Motor neuron (in vitro differentiated cells): ENCODE measurements around the gene LMO4. TPM values are rescaled to one million over a fixed set of nuclear protein-coding genes. Genes with fewer than 3 reads are reported as not detected.

ENCODE experiments used
- ATAC-seq, 8 experiments: fragments of 200-7000 bp; cut with Tn5 transposase; replicated peaks in 6 of 8; 2 replicates each; pipeline ENCODE4 v1.8.0; 2021; ENCODE audit warnings: mild to moderate bottlenecking in 8 of 8, moderate library complexity in 8 of 8
- H3K27ac ChIP-seq, 2 donors: fragments of 250-450 bp; sonication (Bioruptor Pico); 2 replicates each; pipeline ENCODE4 v1.9.0; 2021; ENCODE audit warnings: antibody characterized with exemption in 2 of 2, mild to moderate bottlenecking in 2 of 2, moderate library complexity in 1 of 2
- H3K4me1 ChIP-seq, 2 donors: fragments of 250-450 bp; sonication (Bioruptor Pico); replicated peaks in 1 of 2; 2 replicates each; pipeline ENCODE4 v1.6.1; 2021; ENCODE audit warnings: antibody characterized with exemption in 2 of 2, mild to moderate bottlenecking in 2 of 2, moderate library complexity in 1 of 2
- H3K4me3 ChIP-seq, 5 donors: fragments of 250-450 bp; sonication (Bioruptor Pico); 2 replicates each; pipeline ENCODE4 v1.9.0; 2021; ENCODE audit warnings: antibody characterized with exemption in 5 of 5, mild to moderate bottlenecking in 5 of 5, moderate library complexity in 4 of 5
- WGBS, 10 experiments: fragments of 450-650 bp; shearing (Covaris generic); methylation state at CpG; one replicate each; pipeline ENCODE4 v1.0.0; 2022; 5-methylcytosine and 5-hydroxymethylcytosine counted together
- in situ Hi-C, 9 experiments: fragments of 400-800 bp; cut with MboI; loops; one replicate each; pipeline ENCODE4 v1.15.0; 2021; ENCODE audit warnings: low sequenced_read_pairs in 9 of 9, low pct_unique_long_range_greater_than_20kb in 2 of 9; ENCODE audit not compliant: unreplicated experiment in 9 of 9
- total RNA-seq, 8 experiments: library from RNA; unstranded; fragments of 300-600 nt; gene quantifications; 2 replicates each; pipeline versions ENCODE4 v1.2.3 to v1.2.4, GENCODE V29; 2022

Gene LMO4
- total RNA-seq, 8 experiments from 2014 or later: 45.9 to 184 (median 65.4) TPM

- in situ Hi-C loops: loop anchor here in 2 of 9 experiments (25.0 kb wide), 1 partner anchor 209 kb away; no protein-coding TSS in a partner anchor
- no peak overlapping the region for H3K27ac ChIP-seq
- no peak overlapping the region for H3K4me3 ChIP-seq
- no peak for ATAC-seq
- WGBS, 10 experiments: 50 to 100% (median 92%) methylated on average over 1 to 8 of the region's 8 CpGs
- H3K4me1 ChIP-seq: peaks cover 5 to 16% of the 10 kb centered on the region in 2 donors
Measured at GRCh38 chr1:87346130-87346814, 17.6 kb downstream of the LMO4 start.

DNA sequence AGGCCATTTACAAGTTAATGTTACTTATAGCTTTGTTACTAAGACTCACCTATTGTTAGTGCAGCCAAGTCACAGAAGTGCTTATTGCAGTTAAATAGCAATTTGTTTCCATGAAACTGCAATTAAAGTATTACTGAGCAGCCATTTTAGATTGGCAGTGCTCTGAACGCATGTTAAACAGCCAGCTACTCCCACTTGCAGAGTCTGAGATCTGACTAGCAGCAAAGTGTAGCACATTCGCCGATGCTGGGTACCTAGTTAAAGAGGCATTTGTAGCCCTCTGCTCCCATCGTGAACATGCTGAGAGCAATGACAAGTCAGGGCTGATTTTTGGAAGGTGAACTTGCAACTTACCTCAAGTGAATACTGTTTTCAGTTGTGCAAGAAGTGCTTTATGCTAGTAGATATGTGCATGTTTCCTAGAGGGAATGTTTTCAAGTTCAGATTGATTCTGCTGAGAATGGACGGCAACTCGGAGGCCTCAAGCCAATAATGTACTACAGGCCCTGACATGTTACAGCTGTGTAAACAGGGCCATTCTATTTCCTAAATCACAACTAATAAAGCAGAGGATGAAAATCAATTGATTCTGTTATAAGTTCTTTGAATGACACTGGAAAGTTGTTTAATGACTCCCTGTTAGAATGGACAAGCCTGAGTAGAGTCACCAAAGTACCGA lies 19.8 kb downstream of the LMO4 start:
- no peak overlapping the region for H3K27ac ChIP-seq
- peaks cover 5 to 11% of the 10 kb centered on the region in 2 donors for H3K4me1 ChIP-seq
- no peak overlapping the region for H3K4me3 ChIP-seq
- WGBS, 10 experiments: 43 to 100% (median 82%) methylated on average over 1 to 7 of the region's 7 CpGs
- in situ Hi-C loops: loop anchor here in 2 of 9 experiments (25.0 kb wide), 1 partner anchor 211 kb away; no protein-coding TSS in a partner anchor
- peak in 5 of 8 experiments; percentile 8 to 34 (median 14) for ATAC-seq

- in situ Hi-C loops: loop anchor here in 2 of 9 experiments (25.0 kb wide), 1 partner anchor 212 kb away; no protein-coding TSS in a partner anchor
- peak in 1 of 8 experiments; percentile 37 for ATAC-seq
- Histone ChIP-seq H3K4me1 (peaks cover 5 to 11% of the 10 kb centered on the region in 2 donors), H3K4me3 (no peak overlapping the region), H3K27ac (no peak overlapping the region)
- 80 to 100% (median 94%) methylated on average over 1 to 2 of the region's 2 CpGs; no CpG with 5 or more reads in 2 of the 10 experiments for WGBS, 10 experiments
Measured at GRCh38 chr1:87349036-87349435, 20.4 kb downstream of the LMO4 start.

GRCh38 chr1:87355894-87356293 lies 27.2 kb downstream of the LMO4 start:
- H3K4me1 ChIP-seq: no peaks in the 10 kb centered on the region
- no peak overlapping the region for H3K27ac ChIP-seq
- H3K4me3 ChIP-seq: no peak overlapping the region
- no peak for ATAC-seq
- in situ Hi-C loops: no loop called here
- WGBS, 10 experiments: 83 to 100% (median 88%) methylated on average over 2 to 3 of the region's 3 CpGs; no CpG with 5 or more reads in 4 of the 10 experiments

GRCh38 chr1:87356591-87356990 lies 27.9 kb downstream of the LMO4 start:
- ATAC-seq: no peak
- in situ Hi-C loops: no loop called here
- H3K4me1 ChIP-seq: no peaks in the 10 kb centered on the region
- H3K4me3 ChIP-seq: no peak overlapping the region
- H3K27ac ChIP-seq: no peak overlapping the region
- WGBS, 10 experiments: 42 to 100% (median 86%) methylated on average over 1 to 5 of the region's 5 CpGs; no CpG with 5 or more reads in 1 of the 10 experiments

DNA sequence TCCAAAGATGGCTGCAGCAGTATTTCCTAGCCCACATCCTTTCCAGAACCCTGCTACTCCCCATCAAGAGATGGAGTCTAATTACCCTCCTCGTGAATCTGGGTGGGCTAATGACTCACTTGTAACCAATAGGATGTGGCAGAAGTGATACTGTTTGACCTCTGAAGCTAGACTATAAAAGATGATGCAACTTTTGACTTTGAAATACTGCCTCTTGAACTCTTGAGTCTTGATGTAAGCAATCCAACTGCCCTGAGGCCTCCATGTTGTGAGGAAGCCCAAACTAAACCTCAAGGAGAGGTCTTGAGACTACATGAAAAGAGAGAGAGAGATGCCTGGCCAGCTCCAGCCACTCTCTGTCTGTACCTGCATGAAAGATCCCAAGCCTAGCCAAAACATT lies 29.5 kb downstream of the LMO4 start:
- in situ Hi-C loops: no loop called here
- H3K4me1 ChIP-seq: no peaks in the 10 kb centered on the region
- WGBS, 10 experiments: 60 to 100% (median 80%) methylated on average over 1 of the region's 1 CpG; no CpG with 5 or more reads in 1 of the 10 experiments
- H3K4me3 ChIP-seq: no peak overlapping the region
- peak in 1 of 8 experiments; percentile 29 for ATAC-seq
- no peak overlapping the region for H3K27ac ChIP-seq

- Histone ChIP-seq H3K27ac (no peak overlapping the region), H3K4me1 (no peaks in the 10 kb centered on the region), H3K4me3 (no peak overlapping the region)
- ATAC-seq: no peak
- in situ Hi-C loops: no loop called here
- WGBS, 10 experiments: 71 to 100% (median 100%) methylated on average over 1 of the region's 1 CpG; no CpG with 5 or more reads in 5 of the 10 experiments
Measured at GRCh38 chr1:87359586-87359985, 30.9 kb downstream of the LMO4 start.

GRCh38 chr1:87362063-87362833 lies 33.6 kb downstream of the LMO4 start:
- H3K27ac ChIP-seq: no peak overlapping the region
- no peak overlapping the region for H3K4me3 ChIP-seq
- in situ Hi-C loops: no loop called here
- no peak for ATAC-seq
- H3K4me1 ChIP-seq: no peaks in the 10 kb centered on the region
- 58 to 100% (median 71%) methylated on average over 1 to 5 of the region's 5 CpGs; no CpG with 5 or more reads in 1 of the 10 experiments for WGBS, 10 experiments

DNA sequence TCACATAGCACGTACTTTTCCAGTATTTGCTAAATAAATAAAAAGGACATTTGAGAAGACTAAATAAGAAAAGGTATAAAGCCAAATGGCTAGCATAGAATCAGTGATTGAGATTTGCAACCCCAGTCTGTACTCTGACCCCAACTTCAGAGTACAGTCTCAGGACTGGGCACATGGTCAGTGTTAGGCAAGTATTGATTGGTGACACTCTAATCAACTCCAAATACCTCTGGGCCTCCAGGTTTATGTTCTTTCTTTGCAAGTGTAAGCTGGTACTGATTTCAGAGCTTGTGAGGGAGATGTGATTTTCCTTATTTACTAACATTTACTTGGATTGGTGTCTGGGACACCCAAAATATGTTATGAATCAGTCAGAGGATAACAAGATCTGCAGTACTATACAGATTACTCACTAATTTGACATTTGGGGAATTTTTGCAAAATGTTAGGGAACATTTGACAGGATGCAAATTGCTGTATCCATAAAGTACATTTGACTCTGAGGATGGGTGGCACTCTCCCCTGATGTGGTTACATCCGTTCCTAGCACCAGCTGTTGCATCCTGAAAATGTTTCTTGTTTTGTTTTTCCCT lies 34.2 kb downstream of the LMO4 start:
- WGBS, 10 experiments: 0 to 100% (median 87%) methylated on average over 1 to 2 of the region's 2 CpGs; no CpG with 5 or more reads in 2 of the 10 experiments
- Histone ChIP-seq H3K4me1 (no peaks in the 10 kb centered on the region), H3K4me3 (no peak overlapping the region), H3K27ac (no peak overlapping the region)
- no peak for ATAC-seq
- in situ Hi-C loops: no loop called here

DNA sequence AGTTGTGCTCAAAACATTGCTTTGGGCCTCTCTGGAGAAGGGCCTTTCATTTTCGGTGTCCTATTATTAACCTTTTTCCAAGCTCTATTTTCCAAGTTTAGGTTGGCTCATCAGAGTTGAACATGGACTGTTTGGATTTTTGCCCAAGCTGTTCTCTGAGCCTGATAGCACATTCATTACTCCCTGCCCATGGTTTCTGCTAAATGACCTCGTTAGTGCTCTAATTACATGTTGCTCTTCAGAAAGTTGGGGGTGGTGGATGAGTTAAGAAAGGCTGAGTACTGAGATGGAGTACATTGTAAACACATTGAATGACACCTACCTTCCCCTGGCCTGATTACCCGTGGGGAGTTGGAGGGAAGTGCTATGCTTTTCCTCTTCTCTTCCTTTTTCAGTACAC lies 38.9 kb downstream of the LMO4 start:
- in situ Hi-C loops: no loop called here
- Histone ChIP-seq H3K4me3 (no peak overlapping the region), H3K27ac (no peak overlapping the region), H3K4me1 (peaks cover 10 to 19% of the 10 kb centered on the region in 2 donors)
- 41 to 100% (median 82%) methylated on average over 1 to 3 of the region's 3 CpGs; no CpG with 5 or more reads in 1 of the 10 experiments for WGBS, 10 experiments
- no peak for ATAC-seq

GRCh38 chr1:87368907-87369306 lies 40.2 kb downstream of the LMO4 start:
- in situ Hi-C loops: no loop called here
- H3K4me3 ChIP-seq: no peak overlapping the region
- WGBS, 10 experiments: 76 to 100% (median 97%) methylated on average over 1 to 2 of the region's 2 CpGs
- no peak for ATAC-seq
- H3K27ac ChIP-seq: no peak overlapping the region
- peaks cover 10 to 19% of the 10 kb centered on the region in 2 donors for H3K4me1 ChIP-seq

DNA sequence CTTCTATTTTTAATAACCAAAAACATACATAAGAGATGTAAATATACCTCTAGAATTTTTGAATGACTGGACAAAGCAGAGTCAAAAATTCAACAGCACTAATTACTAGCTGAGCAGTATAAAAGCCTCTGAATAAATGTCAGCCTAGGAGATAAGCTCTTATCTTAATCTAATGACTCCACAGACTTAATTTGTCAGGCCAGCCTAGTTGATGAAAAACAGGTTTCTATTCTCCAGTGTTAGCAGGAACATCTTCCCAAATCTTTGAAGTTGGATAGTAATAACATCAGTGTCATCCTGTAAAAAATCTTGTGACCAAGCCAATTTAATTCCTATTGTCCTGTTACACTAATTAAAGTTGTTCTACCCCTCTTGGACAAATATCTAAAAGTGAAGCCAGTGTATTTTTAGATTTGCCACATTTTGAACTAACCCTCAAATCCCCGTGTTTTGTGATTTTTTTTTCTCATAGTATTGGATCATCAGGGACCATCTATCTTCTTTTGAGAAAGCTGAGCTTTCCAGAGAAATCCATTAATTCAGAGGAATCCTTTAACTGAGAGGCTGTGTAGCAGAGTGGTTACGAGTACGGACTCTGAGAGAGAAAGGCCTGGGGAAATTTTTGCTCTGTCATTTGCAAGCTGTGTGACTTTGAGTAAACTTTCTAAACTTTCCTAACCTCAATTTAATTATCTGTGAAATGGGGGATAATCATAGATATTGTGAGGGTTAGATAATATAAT lies 41.2 kb downstream of the LMO4 start:
- in situ Hi-C loops: no loop called here
- H3K4me1 ChIP-seq: peaks cover 10 to 19% of the 10 kb centered on the region in 2 donors
- 0 to 100% (median 18%) methylated on average over 1 to 3 of the region's 3 CpGs; no CpG with 5 or more reads in 3 of the 10 experiments for WGBS, 10 experiments
- peak in 3 of 8 experiments; percentile 38 to 62 (median 60) for ATAC-seq
- H3K4me3 ChIP-seq: no peak overlapping the region
- peak overlapping the region in 1 of 2 donors; percentile 41 for H3K27ac ChIP-seq
